Measurements from ENCODE around the gene PLRG1. TPM values are rescaled to one million over a fixed set of nuclear protein-coding genes. Genes with fewer than 3 reads are reported as not detected.

PLRG1 gene
- total and polyA plus RNA-seq, 2 of the 8 experiments (the other 6 are each of a cell fraction or from before 2014, with no cell fraction given) = 63.5 to 108 TPM

DNA sequence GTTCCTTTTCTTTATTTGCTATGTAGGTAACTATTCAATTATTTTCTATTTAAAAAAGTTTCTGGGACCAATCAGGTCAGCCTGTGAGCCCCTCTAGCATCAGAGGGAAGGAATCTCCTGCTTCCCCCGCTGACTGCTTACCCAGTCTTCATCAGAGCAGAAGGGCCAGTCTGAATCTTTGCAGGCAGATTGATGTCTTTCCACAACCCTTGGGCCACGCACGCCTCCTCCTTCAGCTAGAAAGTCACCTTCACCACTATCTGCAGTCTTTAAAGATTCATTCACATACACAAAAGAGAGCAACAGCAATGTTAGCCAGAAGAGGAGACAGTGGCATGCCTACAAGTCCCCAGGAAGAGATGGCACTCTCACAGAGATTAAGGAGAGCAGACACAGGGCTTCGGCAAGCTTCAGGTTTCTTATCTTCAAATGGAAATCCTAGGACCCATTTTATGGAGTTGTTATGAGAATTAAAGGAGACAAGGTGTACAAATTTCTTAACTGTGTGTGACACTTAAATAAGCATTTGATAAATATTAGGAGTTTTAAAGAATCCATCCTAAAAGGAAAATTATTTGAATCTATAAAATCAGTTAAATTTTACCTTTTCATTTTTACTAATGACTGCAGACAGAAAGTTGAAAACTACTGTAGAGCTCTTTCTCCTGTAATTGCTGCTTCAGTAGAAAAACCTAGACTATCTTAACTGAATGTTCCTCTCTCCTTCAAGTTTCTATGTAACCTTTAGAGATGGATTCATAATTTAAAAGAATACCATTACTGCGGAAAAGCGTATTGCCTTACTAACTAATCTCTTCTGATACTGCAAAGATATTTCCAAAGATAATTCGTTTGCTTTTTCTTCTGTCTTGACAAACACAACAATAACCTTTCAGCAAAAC, 39.3 kb upstream of the PLRG1 start:
- Histone ChIP-seq H3K4me3 (ENCODE audit: extremely low read depth in 1 of 4, insufficient read depth in 2 of 4, low read depth in 3 of 4, low read length in 4 of 4) (no peak overlapping the region), H2BK12ac (ENCODE audit: low read depth, low read length) (no peak overlapping the region), H2BK120ac (replicated peaks; ENCODE audit: low read depth, low read length) (no peak overlapping the region), H3K4me2 (ENCODE audit: insufficient read depth in 1 of 2, low read depth in 2 of 2, low read length in 2 of 2) (no peak overlapping the region), H2BK20ac (ENCODE audit: low read length) (no peak overlapping the region), H3K27me3 (replicated peaks in 1 of 4; ENCODE audit: control insufficient read depth in 3 of 4, extremely low read depth in 1 of 4, insufficient read depth in 3 of 4, low read length in 3 of 4) (no peaks in the 10 kb centered on the region), H4K20me1 (replicated peaks in 1 of 2; ENCODE audit: control insufficient read depth in 1 of 2, insufficient read depth in 2 of 2, low read length in 2 of 2) (no peaks in the 10 kb centered on the region), H2BK15ac (ENCODE audit: low read length) (no peak overlapping the region), H3K36me3 (ENCODE audit: control insufficient read depth in 2 of 4, insufficient read depth in 4 of 4, low read length in 3 of 4) (no peaks in the 10 kb centered on the region), H3K14ac (ENCODE audit: insufficient read length) (no peak overlapping the region), H2AK5ac (ENCODE audit: low read depth, low read length) (no peak overlapping the region), H3K23me2 (ENCODE audit: low read depth, low read length) (no peaks in the 10 kb centered on the region), H4K8ac (ENCODE audit: extremely low read depth, insufficient read depth, low read length) (no peak overlapping the region), H3K4me1 (replicated peaks in 1 of 4; ENCODE audit: control insufficient read depth in 3 of 4, insufficient read depth in 4 of 4, low read length in 3 of 4) (0 out of 7 replicates have a peak, but pooled peaks cover 0 to 3% (median 0%) of the 10 kb centered on the region in 4 experiments), H4K91ac (replicated peaks; ENCODE audit: insufficient read length, low read length) (no peak overlapping the region), H4K5ac (ENCODE audit: insufficient read length, low read depth, low read length) (no peak overlapping the region), H3K9ac (replicated peaks in 1 of 4; ENCODE audit: extremely low read depth in 1 of 4, low read depth in 3 of 4, low read length in 3 of 4) (no peak overlapping the region), H3K18ac (ENCODE audit: extremely low read depth, low read length) (no peak overlapping the region), H3K79me1 (ENCODE audit: low read depth, low read length) (no peaks in the 10 kb centered on the region), H3K4ac (replicated peaks; ENCODE audit: insufficient read length, low read depth, low read length) (no peak overlapping the region), H3K56ac (replicated peaks; ENCODE audit: insufficient read length, low read depth, low read length) (no peak overlapping the region), H3K27ac (ENCODE audit: low read depth, low read length) (no peak overlapping the region), H3K23ac (ENCODE audit: insufficient read length) (no peak overlapping the region), H3K9me3 (ENCODE audit: insufficient read depth in 2 of 2, low read depth in 1 of 2, low read length in 1 of 2) (no peaks in the 10 kb centered on the region), H2AFZ (ENCODE audit: low read length) (peak overlapping the region; percentile 82), H2BK5ac (ENCODE audit: low read depth, low read length) (no peak overlapping the region), H3K79me2 (ENCODE audit: control insufficient read depth in 1 of 2, insufficient read depth in 2 of 2, low read length in 2 of 2) (no peaks in the 10 kb centered on the region)
- no peak for FAIRE-seq
- POLR2A ChIA-PET (ENCODE audit: partially characterized antibody) = no interaction called here
- CTCF ChIA-PET (ENCODE audit: partially characterized antibody) = interaction anchor here (1.0 to 1.4 kb wide), 4 partner anchors 20 to 41 kb away, joined by 3 to 4 read pairs (median 3); no protein-coding TSS in a partner anchor
- DNase-seq (ENCODE audit: low read depth in 1 of 2, low spot score in 2 of 2) = no peak
- TF ChIP-seq, protein P1, sequence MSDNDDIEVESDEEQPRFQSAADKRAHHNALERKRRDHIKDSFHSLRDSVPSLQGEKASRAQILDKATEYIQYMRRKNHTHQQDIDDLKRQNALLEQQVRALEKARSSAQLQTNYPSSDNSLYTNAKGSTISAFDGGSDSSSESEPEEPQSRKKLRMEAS (IDR thresholded peaks at IDR 0.05) = no peak
- TF ChIP-seq ASH2L (IDR thresholded peaks at IDR 0.05; ENCODE audit: low read length) (no peak), RNF2 (IDR thresholded peaks at IDR 0.05; ENCODE audit: borderline replicate concordance, low read depth, low read length, missing control alignments, poor library complexity, severe bottlenecking) (no peak), POLR2AphosphoS5 (IDR thresholded peaks at IDR 0.05; ENCODE audit: low read depth, low read length) (no peak), TEAD4 (IDR thresholded peaks at IDR 0.05; ENCODE audit: low read depth, low read length) (no peak), RFX5 (IDR thresholded peaks at IDR 0.05; ENCODE audit: borderline replicate concordance, low read depth, low read length) (no peak), NRF1 (IDR thresholded peaks at IDR 0.05; ENCODE audit: low read depth, low read length) (no peak), CTBP2 (IDR thresholded peaks at IDR 0.05; ENCODE audit: borderline replicate concordance, insufficient read depth, insufficient read length, low read length) (no peak), TAF1 (IDR thresholded peaks at IDR 0.05; ENCODE audit: low read depth, low read length) (no peak), YY1 (IDR thresholded peaks at IDR 0.05; ENCODE audit: low read depth, low read length) (no peak)
- 89% methylated on average over 7 of the region's 7 CpGs; no CpG with 5 or more reads in 1 of the 2 experiments for WGBS, 2 experiments (ENCODE audit: extremely low coverage in 1 of 2, insufficient coverage in 1 of 2, insufficient read length in 1 of 2, insufficient replicate concordance in 2 of 2, low coverage in 1 of 2, low lambda C conversion rate in 2 of 2, missing lambda C conversion rate in 1 of 2)

Measured in H1 (cell line).